ENCODE data around the gene TRPM6. TPM values are rescaled to one million over a fixed set of nuclear protein-coding genes. Genes with fewer than 3 reads are reported as not detected.
"Not testable (repeated sequence)": the region's sequence is repeated elsewhere in the genome, so short reads cannot be mapped to it uniquely, and the experiment has no call there.

The TRPM6 gene
- total and polyA plus RNA-seq, 2 donors (not counting 3 experiments of a cell fraction or from before 2014, with no cell fraction given), result 0.01 to 0.22 TPM

DNA sequence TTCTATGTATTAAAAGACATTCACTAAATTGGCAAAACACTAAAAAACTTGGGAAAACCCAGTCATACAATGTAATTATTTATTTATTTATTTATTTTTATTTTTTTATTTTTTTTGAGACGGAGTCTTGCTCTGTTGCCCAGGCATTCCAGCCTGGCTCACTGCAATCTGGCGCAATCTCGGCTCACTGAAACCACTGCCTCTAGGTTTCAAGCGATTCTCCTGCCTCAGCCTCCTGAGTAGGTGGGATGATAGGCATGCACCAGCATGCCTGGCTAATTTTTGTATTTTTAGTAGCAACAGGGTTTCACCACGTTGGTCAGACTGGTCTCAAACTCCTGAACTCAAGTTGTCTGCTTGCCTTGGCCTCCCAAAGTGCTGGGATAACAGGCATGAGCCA lies 27.5 kb downstream of the TRPM6 start:
- H3K36me3 ChIP-seq (ENCODE audit: control insufficient read depth in 2 of 2, extremely low read depth in 1 of 2, insufficient read depth in 2 of 2, low read length in 2 of 2); H3K4me1 ChIP-seq (ENCODE audit: control insufficient read depth, extremely low read depth, insufficient read depth, low read length); H3K9ac ChIP-seq (replicated peaks; ENCODE audit: extremely low read depth, insufficient read depth, low read length); H3K27me3 ChIP-seq (ENCODE audit: control insufficient read depth in 2 of 2, insufficient read depth in 2 of 2, low read length in 2 of 2); H4K20me1 ChIP-seq (replicated peaks; ENCODE audit: control insufficient read depth, extremely low read depth, insufficient read depth, low read length); POLR2A ChIA-PET; DNase-seq (ENCODE audit: low read depth, low spot score); H3K79me2 ChIP-seq (ENCODE audit: control insufficient read depth, insufficient read depth, low read length); dilution Hi-C loops (cut with MboI; ENCODE audit: extremely low pct_ligation_motif_present, low sequenced_read_pairs); H2AFZ ChIP-seq (ENCODE audit: low read depth, low read length); BruUV-seq (replicated peaks); FAIRE-seq; H3K9me1 ChIP-seq (replicated peaks; ENCODE audit: control insufficient read depth, extremely low read depth, insufficient read depth, low read length); H3K27ac ChIP-seq (ENCODE audit: insufficient read depth, low read depth, low read length); H3K9me3 ChIP-seq (replicated peaks; ENCODE audit: control insufficient read depth, insufficient read depth, low read length); H3K4me2 ChIP-seq (ENCODE audit: insufficient read depth, low read length); H3K4me3 ChIP-seq (replicated peaks in 1 of 3; ENCODE audit: insufficient read depth in 1 of 3, low read depth in 1 of 3, low read length in 3 of 3): not testable (repeated sequence)
- CTCF ChIA-PET, result interaction anchor here (0.6 kb wide), 1 partner anchor 100 kb away, joined by 3 read pairs; no protein-coding TSS in a partner anchor
- intact Hi-C loops (cut with micrococcal nuclease), result loop anchor here (2.0 kb wide), 1 partner anchor 55 kb away; no protein-coding TSS in a partner anchor

DNA sequence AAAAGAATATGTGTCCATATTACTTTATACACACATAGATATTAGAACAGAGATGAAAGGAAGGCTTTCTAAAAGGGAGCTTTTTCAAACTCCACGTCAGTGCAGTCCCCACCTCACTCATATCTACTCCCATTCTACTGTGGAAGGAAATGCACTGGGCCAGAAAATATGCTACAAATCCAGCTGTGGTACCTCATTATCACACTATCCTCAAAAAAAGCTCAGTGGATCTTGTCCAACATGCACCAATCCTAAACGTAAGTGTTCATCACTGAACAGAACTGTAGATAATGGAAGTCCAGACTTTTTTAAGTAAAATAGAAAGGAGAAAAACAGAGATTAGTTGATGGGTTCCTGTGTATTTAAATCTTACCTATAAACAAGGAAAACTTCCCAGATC lies 27.9 kb downstream of the TRPM6 start:
- dilution Hi-C loops (cut with MboI; ENCODE audit: extremely low pct_ligation_motif_present, low sequenced_read_pairs), result no loop called here

More for the DNA sequence above, 27.9 kb downstream of the TRPM6 start:
- no peak overlapping the region for H3K27ac ChIP-seq (ENCODE audit: insufficient read depth, low read depth, low read length)
- intact Hi-C loops (cut with micrococcal nuclease), result loop anchor here (2.0 kb wide), 1 partner anchor 55 kb away; no protein-coding TSS in a partner anchor
- no peaks in the 10 kb centered on the region for H3K79me2 ChIP-seq (ENCODE audit: control insufficient read depth, insufficient read depth, low read length)
- ChIA-PET POLR2A (no interaction called here), CTCF (interaction anchor here (0.6 kb wide), 1 partner anchor 100 kb away, joined by 3 read pairs; no protein-coding TSS in a partner anchor)
- no peak for DNase-seq (ENCODE audit: low read depth, low spot score)
- H3K9me1 ChIP-seq (replicated peaks; ENCODE audit: control insufficient read depth, extremely low read depth, insufficient read depth, low read length), result no peaks in the 10 kb centered on the region
- FAIRE-seq, result no peak
- peaks cover 5% of the 10 kb centered on the region for H3K4me1 ChIP-seq (ENCODE audit: control insufficient read depth, extremely low read depth, insufficient read depth, low read length)
- no peak overlapping the region for H3K4me3 ChIP-seq (replicated peaks in 1 of 3; ENCODE audit: insufficient read depth in 1 of 3, low read depth in 1 of 3, low read length in 3 of 3)
- no peaks in the 10 kb centered on the region for H4K20me1 ChIP-seq (replicated peaks; ENCODE audit: control insufficient read depth, extremely low read depth, insufficient read depth, low read length)
- no peaks in the 10 kb centered on the region for H3K9me3 ChIP-seq (replicated peaks; ENCODE audit: control insufficient read depth, insufficient read depth, low read length)
- TF ChIP-seq, protein P1, sequence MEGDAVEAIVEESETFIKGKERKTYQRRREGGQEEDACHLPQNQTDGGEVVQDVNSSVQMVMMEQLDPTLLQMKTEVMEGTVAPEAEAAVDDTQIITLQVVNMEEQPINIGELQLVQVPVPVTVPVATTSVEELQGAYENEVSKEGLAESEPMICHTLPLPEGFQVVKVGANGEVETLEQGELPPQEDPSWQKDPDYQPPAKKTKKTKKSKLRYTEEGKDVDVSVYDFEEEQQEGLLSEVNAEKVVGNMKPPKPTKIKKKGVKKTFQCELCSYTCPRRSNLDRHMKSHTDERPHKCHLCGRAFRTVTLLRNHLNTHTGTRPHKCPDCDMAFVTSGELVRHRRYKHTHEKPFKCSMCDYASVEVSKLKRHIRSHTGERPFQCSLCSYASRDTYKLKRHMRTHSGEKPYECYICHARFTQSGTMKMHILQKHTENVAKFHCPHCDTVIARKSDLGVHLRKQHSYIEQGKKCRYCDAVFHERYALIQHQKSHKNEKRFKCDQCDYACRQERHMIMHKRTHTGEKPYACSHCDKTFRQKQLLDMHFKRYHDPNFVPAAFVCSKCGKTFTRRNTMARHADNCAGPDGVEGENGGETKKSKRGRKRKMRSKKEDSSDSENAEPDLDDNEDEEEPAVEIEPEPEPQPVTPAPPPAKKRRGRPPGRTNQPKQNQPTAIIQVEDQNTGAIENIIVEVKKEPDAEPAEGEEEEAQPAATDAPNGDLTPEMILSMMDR (IDR thresholded peaks at IDR 0.05; ENCODE audit: extremely low read depth in 1 of 2, insufficient read depth in 1 of 2, low read depth in 1 of 2, low read length in 2 of 2), result no peak
- TF ChIP-seq MYC (IDR thresholded peaks at IDR 0.05; ENCODE audit: low read depth, low read length) (no peak), POLR2AphosphoS5 (IDR thresholded peaks at IDR 0.05; ENCODE audit: insufficient read depth, low read depth, low read length) (no peak), FOS (IDR thresholded peaks at IDR 0.05; ENCODE audit: borderline replicate concordance, insufficient read depth, low read length) (no peak), EZH2 (IDR thresholded peaks at IDR 0.05; ENCODE audit: borderline replicate concordance, low read depth, low read length, severe bottlenecking) (no peak), POLR2A (IDR thresholded peaks at IDR 0.05; ENCODE audit: low read depth, low read length) (no peak), JUN (IDR thresholded peaks at IDR 0.05; ENCODE audit: borderline replicate concordance, insufficient read depth, insufficient read length, low read depth) (no peak), GATA2 (IDR thresholded peaks at IDR 0.05; ENCODE audit: insufficient read depth, insufficient read length, low read depth, low read length) (no peak)
- TF ChIP-seq, protein P2, sequence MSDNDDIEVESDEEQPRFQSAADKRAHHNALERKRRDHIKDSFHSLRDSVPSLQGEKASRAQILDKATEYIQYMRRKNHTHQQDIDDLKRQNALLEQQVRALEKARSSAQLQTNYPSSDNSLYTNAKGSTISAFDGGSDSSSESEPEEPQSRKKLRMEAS (IDR thresholded peaks at IDR 0.05; ENCODE audit: insufficient read depth, insufficient read length), result no peak
- H3K27me3 ChIP-seq (ENCODE audit: control insufficient read depth in 2 of 2, insufficient read depth in 2 of 2, low read length in 2 of 2), result no peaks in the 10 kb centered on the region
- H2AFZ ChIP-seq (ENCODE audit: low read depth, low read length), result no peak overlapping the region
- H3K36me3 ChIP-seq (ENCODE audit: control insufficient read depth in 2 of 2, extremely low read depth in 1 of 2, insufficient read depth in 2 of 2, low read length in 2 of 2), result no peaks in the 10 kb centered on the region
- no peak overlapping the region for H3K4me2 ChIP-seq (ENCODE audit: insufficient read depth, low read length)
- no peak overlapping the region for H3K9ac ChIP-seq (replicated peaks; ENCODE audit: extremely low read depth, insufficient read depth, low read length)
- BruUV-seq (replicated peaks), result no TSS peak

All from endothelial cell of umbilical vein (primary cell).